Nephron (organoid): ENCODE measurements around the gene SRSF12.

Source experiments
- H3K27ac Mint-ChIP-seq, 3 experiments: 2 replicates each; pipeline ENCODE4 v1.8.0; 2020; ENCODE audit warnings: mixed read lengths in 3 of 3, mild to moderate bottlenecking in 2 of 3, moderate library complexity in 1 of 3
- H3K27me3 Mint-ChIP-seq: 2 replicates; pipeline ENCODE4 v1.8.0; 2021; ENCODE audit warnings: low read depth, mild to moderate bottlenecking, moderate library complexity, mixed read lengths
- H3K36me3 Mint-ChIP-seq: 2 replicates; pipeline ENCODE4 v1.8.0; 2020; ENCODE audit warnings: low read depth, mixed read lengths
- H3K4me1 Mint-ChIP-seq: 2 replicates; pipeline ENCODE4 v1.8.0; 2020; ENCODE audit warnings: mixed read lengths
- H3K4me3 Mint-ChIP-seq, 3 experiments: 2 replicates each; pipeline ENCODE4 v1.8.0; 2020; ENCODE audit warnings: mild to moderate bottlenecking in 3 of 3, mixed read lengths in 3 of 3, moderate library complexity in 2 of 3
- H3K9me3 Mint-ChIP-seq: 2 replicates; pipeline ENCODE4 v1.8.0; 2020; ENCODE audit warnings: mixed read lengths
- CTCF ChIP-seq, 3 experiments: fragments of 200-600 bp; sonication (generic); IDR thresholded peaks; one replicate each; pipeline ENCODE4 v1.5.0; 2021; ENCODE audit warnings: antibody characterized with exemption in 3 of 3; ENCODE audit not compliant: unreplicated experiment in 3 of 3

SRSF12 gene

DNA sequence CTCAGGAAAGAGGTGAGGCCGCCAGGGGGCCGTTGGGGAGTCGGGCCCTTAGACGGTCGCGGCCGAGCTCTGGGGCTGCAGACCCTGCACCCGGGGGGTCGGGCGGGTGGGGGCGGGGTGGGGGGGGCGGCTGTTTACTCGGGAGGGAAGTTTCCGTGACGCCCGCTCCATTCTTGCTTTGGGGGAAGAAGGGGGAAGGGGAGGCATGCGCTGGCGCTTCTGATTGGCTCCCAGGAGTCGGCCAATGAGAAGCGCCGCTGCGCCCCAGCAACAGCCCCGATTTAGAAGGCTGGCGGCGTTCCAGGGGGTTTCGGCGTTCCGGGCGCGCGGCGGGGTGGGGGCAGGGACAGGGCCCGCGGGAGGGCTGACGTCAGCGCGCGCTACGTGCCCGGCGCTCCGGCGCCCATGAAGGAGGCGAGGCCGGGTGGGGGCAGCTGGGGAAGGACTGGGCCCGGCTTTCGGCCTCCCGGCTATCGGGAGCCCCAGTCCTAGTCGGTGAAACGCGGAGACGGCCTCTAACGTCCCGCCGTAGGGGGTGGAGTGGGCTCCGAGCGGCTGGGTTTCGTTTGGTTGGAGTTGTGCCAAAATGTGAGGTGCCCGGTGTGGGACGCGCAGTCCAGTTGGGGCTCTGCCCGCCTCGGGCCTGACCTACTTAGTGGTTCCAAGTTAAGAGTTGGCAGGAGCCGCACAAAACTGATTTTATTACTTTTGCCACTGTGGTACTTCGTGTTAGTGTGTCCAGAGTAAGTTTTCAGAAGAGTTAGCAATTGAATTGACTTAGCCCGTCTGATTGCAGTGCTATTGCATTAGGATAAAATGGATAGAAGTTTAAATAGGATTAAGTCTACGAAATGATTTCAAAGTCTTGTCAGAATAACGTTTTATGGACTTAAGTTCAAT lies 36.2 kb downstream of the SRSF12 start:
- H3K4me3 Mint-ChIP-seq, result peak overlapping the region; percentile 92 to 98 (median 93)
- peaks cover 3% of the 10 kb centered on the region for H3K27me3 Mint-ChIP-seq
- peak overlapping the region; percentile 89 to 96 (median 92) for H3K27ac Mint-ChIP-seq
- no peak for TF ChIP-seq CTCF (IDR thresholded peaks at IDR 0.05; ENCODE audit: unreplicated experiment in 3 of 3)
- peaks cover 23% of the 10 kb centered on the region for H3K4me1 Mint-ChIP-seq
- no peaks in the 10 kb centered on the region for H3K9me3 Mint-ChIP-seq
- peaks cover 39% of the 10 kb centered on the region for H3K36me3 Mint-ChIP-seq

- Mint-ChIP-seq H3K4me3 (peak overlapping the region; percentile 97 to 98 (median 98)), H3K36me3 (peaks cover 36% of the 10 kb centered on the region), H3K27me3 (peaks cover 3% of the 10 kb centered on the region), H3K9me3 (no peaks in the 10 kb centered on the region), H3K4me1 (peaks cover 23% of the 10 kb centered on the region), H3K27ac (peak overlapping the region; percentile 94 to 99 (median 96))
- TF ChIP-seq CTCF (IDR thresholded peaks at IDR 0.05; ENCODE audit: unreplicated experiment in 3 of 3), result no peak
Measured at GRCh38 chr6:89081129-89081422, 36.8 kb downstream of the SRSF12 start.

- H3K9me3 Mint-ChIP-seq, result no peaks in the 10 kb centered on the region
- H3K36me3 Mint-ChIP-seq, result peaks cover 33% of the 10 kb centered on the region
- TF ChIP-seq CTCF (IDR thresholded peaks at IDR 0.05; ENCODE audit: unreplicated experiment in 3 of 3), result no peak
- H3K27ac Mint-ChIP-seq, result peak within 1 kb of the TSS; percentile 94 to 99 (median 96)
- peaks cover 23% of the 10 kb centered on the region for H3K4me1 Mint-ChIP-seq
- H3K4me3 Mint-ChIP-seq, result peak within 1 kb of the TSS; percentile 98
- H3K27me3 Mint-ChIP-seq, result peaks cover 3% of the 10 kb centered on the region
Measured at GRCh38 chr6:89080281-89081128, 37.4 kb downstream of the SRSF12 start, which contains the start of gene PNRC1. Gene PNRC1 (plus strand): TSS chr6:89080751. CDS start chr6:89080895, 144 bp downstream.

GRCh38 chr6:89079511-89080234 lies 38.2 kb downstream of the SRSF12 start:
- no peak for TF ChIP-seq CTCF (IDR thresholded peaks at IDR 0.05; ENCODE audit: unreplicated experiment in 3 of 3)
- H3K9me3 Mint-ChIP-seq, result no peaks in the 10 kb centered on the region
- peak overlapping the region; percentile 97 to 98 (median 98) for H3K4me3 Mint-ChIP-seq
- H3K27me3 Mint-ChIP-seq, result peaks cover 3% of the 10 kb centered on the region
- peak overlapping the region; percentile 94 to 99 (median 96) for H3K27ac Mint-ChIP-seq
- peaks cover 16% of the 10 kb centered on the region for H3K4me1 Mint-ChIP-seq
- H3K36me3 Mint-ChIP-seq, result peaks cover 25% of the 10 kb centered on the region

DNA sequence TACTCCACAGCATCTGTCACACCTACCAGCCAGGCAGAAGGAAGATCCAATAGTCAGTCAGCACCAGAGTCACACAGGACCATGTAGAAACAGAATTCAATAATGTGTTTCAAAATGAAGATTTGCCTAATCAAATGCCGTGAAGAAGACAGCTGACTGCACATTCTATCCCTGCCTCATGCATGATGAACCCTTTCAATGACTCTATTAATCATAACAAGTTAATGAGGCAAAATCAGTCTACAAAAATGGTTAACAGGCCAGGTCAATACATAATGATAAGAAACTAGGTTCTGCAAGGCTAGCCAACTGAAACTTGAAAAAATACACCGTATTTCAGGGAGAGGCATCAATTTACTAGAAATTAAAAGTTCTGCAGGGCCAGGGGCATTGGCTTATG lies 44.0 kb downstream of the SRSF12 start:
- Mint-ChIP-seq H3K27me3 (peaks cover 3% of the 10 kb centered on the region), H3K36me3 (no peaks in the 10 kb centered on the region), H3K9me3 (no peaks in the 10 kb centered on the region), H3K4me1 (peaks cover 9% of the 10 kb centered on the region), H3K27ac (no peak overlapping the region), H3K4me3 (no peak overlapping the region)
- no peak for TF ChIP-seq CTCF (IDR thresholded peaks at IDR 0.05; ENCODE audit: unreplicated experiment in 3 of 3)
